AG09309 (cell line): Measurements from ENCODE around the gene ACTR3.
A peak's percentile ranks its signal among the peaks of the same experiment; 100 is the strongest.
"Not testable (repeated sequence)": the region's sequence is repeated elsewhere in the genome, so short reads cannot be mapped to it uniquely, and the experiment has no call there.

ENCODE experiments used
- DNase-seq: peaks from one replicate; pipeline ENCODE4 v3.0.0-alpha.2; 2010; ENCODE audit warnings: low read depth
- H3K4me3 ChIP-seq: 2 replicates; pipeline ENCODE4 v1.5.1; 2011; ENCODE audit warnings: mild to moderate bottlenecking, low read depth, low read length, moderate library complexity; ENCODE audit not compliant: control insufficient read depth
- TF ChIP-seq, protein P1 (sequence below): IDR thresholded peaks from 2 replicates; pipeline ENCODE4 v1.5.1; 2011; ENCODE audit warnings: mild to moderate bottlenecking, low read depth, low read length, inconsistent platforms; ENCODE audit not compliant: insufficient read depth, control insufficient read depth; ENCODE audit errors: missing control alignments

Gene ACTR3

GRCh38 chr2:113889471-113890252 lies at the start of gene ACTR3:
Gene ACTR3 (plus strand): TSS chr2:113890089. CDS start chr2:113890280, 191 bp downstream.
- peak within 1 kb of the TSS; percentile 73 for H3K4me3 ChIP-seq
- peak; percentile 93 for DNase-seq
- TF ChIP-seq, protein P1, sequence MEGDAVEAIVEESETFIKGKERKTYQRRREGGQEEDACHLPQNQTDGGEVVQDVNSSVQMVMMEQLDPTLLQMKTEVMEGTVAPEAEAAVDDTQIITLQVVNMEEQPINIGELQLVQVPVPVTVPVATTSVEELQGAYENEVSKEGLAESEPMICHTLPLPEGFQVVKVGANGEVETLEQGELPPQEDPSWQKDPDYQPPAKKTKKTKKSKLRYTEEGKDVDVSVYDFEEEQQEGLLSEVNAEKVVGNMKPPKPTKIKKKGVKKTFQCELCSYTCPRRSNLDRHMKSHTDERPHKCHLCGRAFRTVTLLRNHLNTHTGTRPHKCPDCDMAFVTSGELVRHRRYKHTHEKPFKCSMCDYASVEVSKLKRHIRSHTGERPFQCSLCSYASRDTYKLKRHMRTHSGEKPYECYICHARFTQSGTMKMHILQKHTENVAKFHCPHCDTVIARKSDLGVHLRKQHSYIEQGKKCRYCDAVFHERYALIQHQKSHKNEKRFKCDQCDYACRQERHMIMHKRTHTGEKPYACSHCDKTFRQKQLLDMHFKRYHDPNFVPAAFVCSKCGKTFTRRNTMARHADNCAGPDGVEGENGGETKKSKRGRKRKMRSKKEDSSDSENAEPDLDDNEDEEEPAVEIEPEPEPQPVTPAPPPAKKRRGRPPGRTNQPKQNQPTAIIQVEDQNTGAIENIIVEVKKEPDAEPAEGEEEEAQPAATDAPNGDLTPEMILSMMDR = peak; percentile 3

GRCh38 chr2:113840518-113840917 lies 49.4 kb upstream of the ACTR3 start:
- no peak overlapping the region for H3K4me3 ChIP-seq
- DNase-seq = no peak
- TF ChIP-seq, protein P1 = no peak

- TF ChIP-seq, protein P1 = no peak
- peak; percentile 71 for DNase-seq
- H3K4me3 ChIP-seq = peak overlapping the region; percentile 14
These were observed 46.8 kb upstream of the ACTR3 start for GRCh38 chr2:113842919-113843736.

- not testable (repeated sequence) for DNase-seq
- peak overlapping the region; percentile 10 for H3K4me3 ChIP-seq
These were observed 46.2 kb upstream of the ACTR3 start for GRCh38 chr2:113843737-113844050.

- no peak overlapping the region for H3K4me3 ChIP-seq
- TF ChIP-seq, protein P1 = no peak
- DNase-seq = no peak
These were observed 44.6 kb upstream of the ACTR3 start for GRCh38 chr2:113845261-113845660.

- not testable (repeated sequence) for DNase-seq, H3K4me3 ChIP-seq
These were observed 44.1 kb upstream of the ACTR3 start for GRCh38 chr2:113845796-113846195.

DNA sequence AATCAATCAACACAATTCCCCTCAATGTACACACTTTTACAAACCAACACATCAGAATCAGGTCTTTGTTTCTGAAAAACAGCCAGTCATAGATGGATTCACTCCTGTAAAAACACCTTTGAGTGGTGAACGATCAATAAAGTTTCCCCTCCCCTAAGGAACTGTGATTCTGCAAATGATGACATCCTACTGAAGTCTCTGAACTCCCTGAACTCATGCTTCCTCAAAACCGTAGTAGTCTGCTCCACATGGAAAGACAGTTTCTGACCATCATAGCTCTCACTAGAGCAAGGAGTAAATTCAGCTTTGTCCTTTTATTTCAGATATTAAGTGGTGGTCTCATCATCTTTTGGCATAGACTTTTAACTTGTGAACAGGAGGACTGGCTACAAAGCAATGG lies 43.5 kb upstream of the ACTR3 start:
- DNase-seq = no peak
- TF ChIP-seq, protein P1 = no peak
- no peak overlapping the region for H3K4me3 ChIP-seq
